HuH-7.5 (cell line): Measurements from ENCODE around the gene SGO2.
"Not testable (repeated sequence)": the region's sequence is repeated elsewhere in the genome, so short reads cannot be mapped to it uniquely, and the experiment has no call there.

Source experiments
- DNase-seq: peaks from one replicate; pipeline ENCODE4 v3.0.0; 2011; ENCODE audit warnings: low spot score

Gene SGO2

DNA sequence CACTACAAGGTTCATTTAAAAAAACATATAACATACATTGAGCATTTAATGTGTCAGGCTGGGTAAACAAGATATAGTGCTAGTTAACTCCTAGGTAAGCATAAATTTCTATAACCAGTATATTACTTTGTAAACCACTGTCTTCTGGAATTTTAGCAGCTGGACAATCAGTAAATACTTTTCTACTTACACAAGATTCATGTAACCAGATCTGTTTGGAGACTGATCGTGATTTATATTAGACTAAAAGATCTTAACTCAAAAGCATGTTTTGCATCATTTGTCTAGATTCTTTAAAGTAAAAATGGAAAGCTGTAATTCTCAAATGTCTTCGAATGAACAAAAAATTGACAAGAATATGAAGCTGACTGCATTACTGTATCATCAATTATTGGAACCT, 941 bp upstream of the SGO2 start:
- DNase-seq: no peak

DNA sequence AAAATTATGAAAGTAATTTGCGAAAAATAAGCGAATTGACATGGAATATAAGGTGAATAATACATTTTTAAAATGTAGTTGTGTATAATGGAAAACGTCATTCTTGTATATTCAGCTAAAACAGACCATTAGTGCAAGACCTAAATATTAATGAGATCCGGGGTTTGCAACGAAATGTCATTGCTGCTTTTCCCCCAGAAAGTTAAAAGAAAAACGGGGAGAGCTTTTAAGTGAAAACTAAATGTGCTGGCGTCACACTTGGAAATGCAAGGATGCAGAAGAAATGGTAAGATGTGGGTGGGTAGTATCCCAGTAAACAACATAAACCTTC, 491 bp upstream of the SGO2 start:
- DNase-seq: no peak

DNA sequence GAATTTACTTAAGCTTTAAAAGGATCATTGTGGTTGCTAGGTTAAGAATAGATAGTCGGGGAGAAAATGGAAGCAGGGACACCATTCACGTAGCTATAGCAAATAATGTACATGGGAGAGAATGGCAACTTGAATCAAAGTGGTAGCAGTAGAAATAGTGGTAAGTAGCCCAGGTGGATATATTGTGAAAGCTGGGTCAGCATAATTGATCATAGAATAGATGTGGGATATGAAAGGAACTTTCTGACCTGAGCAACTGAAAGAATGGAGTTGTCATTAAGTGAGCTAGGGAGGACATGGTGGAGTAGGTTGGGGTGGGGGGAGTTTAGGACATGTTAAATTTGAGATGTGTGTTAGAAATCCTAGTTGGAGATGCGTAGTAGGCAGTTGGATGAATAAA, 2.2 kb downstream of the SGO2 start:
- no peak for DNase-seq

DNA sequence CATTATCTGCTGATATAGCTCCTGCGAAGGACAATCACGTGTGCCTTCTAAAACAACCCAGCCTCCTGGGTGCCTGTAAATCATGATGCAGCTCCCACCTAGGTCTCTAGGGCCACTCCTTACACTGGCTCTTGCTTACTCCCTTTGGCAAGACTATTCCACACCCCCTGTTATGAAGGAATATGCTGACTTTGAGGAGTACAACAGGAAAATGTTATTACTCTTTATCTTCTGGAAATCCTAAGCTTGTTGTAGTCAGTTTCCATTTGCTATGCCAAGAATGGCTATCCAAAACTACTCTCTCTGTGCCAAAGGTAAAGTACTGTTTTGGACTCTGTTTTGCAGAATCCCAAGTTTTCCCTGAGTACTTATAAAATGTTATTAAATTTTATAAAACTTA, 7.7 kb downstream of the SGO2 start:
- no peak for DNase-seq

DNA sequence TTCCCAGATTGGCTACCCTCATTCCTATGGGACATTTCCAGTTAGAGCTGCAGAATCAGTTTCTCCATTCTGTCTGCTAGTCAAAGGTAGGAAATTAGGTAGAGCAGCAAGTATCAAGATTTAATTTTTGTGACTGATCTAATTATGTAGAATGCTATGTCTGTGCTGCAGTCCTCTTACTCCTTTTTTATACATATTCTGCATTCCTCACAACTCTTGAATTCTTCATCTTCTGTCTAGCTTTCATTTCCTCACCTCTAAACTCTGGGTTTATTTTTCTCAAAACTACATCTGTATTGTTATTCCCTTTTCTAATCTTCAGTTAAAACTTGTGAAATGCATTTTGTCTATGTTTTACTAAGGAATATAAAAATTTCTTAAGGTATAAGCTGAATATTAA, 8.6 kb downstream of the SGO2 start:
- DNase-seq: no peak

DNA sequence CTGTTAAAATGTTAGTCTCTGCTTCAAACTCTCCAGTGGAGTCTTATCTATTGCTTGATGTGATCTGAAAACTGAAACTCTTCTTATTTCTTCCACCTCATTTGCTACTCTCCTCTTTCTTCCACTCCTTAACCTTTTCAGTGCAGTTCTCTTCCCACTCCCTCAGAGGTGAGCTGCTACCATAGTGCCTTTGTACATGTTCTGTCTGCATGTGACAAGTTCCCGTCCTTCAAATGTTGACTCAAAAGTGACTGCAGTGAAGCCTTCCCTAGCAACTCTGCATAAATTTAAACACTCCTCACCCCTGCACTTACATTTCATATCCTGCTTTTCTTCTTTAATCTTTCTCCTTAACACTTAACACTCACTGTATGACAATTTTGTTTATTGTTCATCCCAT, 12.1 kb downstream of the SGO2 start:
- no peak for DNase-seq

DNA sequence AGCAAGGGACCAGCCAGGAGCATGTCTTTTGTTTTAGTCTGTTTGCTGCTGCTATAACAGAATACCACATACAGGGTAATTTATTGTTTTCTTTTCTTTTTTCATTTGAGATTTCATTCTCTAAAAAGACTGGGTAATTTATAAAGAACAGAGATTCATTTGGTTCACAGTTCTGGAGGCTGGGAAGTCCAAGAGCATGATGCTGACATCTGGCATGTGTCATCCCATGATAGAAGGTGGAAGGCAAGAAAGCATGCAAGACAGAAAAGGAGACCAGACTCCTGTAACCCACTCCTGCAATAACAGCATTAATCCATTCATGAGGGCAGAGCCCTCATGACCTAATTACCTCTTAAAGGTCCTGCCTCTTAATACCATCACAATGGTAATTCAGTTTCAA, 14.8 kb downstream of the SGO2 start:
- DNase-seq: no peak

DNA sequence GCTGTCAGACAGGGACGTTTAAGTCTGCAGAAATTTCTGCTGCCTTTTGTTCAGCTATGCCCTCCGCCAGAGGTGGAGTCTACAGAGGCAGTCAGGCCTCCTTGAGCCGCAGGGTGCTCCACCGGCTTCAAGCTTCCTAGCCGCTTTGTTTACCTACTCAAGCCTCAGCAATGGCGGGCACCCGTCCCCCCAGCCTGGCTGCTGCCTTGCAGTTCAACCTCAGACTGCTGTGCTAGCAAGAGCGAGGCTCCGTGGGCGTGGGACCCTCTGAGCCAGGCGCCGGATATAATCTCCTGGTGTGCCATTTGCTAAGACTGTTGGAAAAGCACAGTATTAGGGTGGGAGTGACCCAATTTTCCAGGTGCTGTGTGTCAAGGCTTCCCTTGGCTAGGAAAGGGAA, 40.6 kb downstream of the SGO2 start:
- not testable (repeated sequence) for DNase-seq

DNA sequence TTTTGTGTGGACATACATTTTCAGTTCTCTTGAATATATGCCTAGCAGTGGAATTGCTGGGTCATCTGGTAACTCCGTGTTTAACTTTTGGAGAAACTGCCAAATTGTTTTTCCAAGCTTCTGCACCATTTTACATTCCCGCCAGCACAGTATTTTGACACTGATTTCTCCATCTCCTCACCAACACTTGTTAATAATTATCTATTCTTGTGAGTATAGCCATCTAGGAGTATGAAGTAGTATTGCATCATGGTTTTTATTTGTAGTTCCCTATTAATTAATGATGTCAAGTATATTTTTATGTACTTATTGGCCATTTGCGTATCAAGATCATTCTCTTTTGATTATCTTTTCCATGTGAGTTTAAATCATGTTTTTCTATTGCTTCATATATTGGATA, 41.9 kb downstream of the SGO2 start:
- no peak for DNase-seq

DNA sequence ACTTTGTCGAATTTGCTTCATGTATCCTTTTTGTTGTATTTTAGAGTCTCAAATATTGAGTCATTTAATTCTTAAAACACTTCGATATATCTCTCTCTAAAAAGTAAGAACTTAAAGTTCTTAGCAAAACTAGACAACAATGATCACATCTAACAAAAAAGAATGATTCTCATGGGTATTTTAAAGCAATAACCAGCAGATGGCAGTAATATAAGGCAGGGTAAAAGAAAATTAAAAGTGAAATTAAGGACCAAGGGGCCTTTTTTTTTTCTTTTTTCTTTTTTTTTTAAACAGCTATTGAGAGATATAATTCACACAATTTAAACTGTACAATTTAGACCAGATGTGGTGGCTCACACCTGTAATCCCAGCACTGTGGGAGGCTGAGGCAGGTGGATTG, 50.0 kb downstream of the SGO2 start:
- peak; percentile 20 for DNase-seq

DNA sequence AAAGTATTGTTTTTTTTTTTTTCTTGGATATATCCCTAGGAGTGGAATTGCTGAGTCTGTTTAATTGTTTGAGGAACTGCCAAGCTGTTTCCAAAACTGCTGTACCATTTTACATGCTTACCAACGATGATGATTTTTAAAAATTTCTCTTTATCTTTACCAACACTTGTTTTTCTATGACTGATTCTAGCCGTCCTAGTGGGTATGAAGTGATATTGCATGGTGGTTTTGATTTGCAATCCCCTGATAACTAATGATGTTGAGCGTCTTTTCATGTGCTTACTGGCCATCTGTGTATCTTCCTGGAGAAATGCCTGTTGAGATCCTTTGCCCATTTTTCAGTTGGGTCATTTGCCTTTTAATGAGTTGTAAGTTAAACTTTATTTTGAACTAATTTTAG, 51.0 kb downstream of the SGO2 start:
- DNase-seq: no peak

DNA sequence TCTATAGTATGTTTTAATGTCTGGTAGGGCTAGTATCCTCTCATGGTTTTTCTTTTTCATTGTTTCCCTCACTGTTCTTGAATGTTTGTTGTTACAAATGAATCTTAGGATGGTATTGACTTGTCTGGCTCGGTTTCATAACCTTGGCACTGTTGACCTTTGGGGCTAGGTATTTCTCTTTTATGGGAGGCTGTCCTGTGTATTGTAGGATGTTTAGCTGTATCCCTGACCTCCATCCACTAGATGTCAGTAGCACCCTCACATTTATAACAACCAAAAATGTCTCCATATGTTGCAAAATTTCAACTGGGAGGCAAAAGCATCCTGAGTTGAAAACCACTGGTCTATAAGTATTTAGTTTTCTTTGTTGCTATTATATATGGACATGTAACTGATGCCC, 52.8 kb downstream of the SGO2 start:
- DNase-seq: no peak

DNA sequence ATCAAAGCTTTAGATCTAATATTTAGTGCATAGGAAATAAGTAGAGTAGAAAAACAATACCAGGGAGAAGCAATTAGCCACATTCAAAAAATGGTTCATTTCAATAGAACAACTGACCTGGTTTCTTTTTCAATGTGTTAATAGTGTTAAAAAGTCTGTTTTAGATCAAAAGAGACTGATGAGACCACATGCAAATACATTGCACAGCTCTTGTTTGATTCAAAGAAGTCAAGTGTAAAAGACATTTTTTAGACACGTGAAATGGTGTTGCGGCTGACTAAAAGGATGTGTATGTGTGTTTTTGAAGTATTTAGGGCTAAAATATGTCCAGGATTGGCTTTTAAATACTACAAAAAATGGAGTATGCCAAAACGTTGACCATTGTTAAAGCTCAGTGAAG, 58.6 kb downstream of the SGO2 start:
- no peak for DNase-seq

DNA sequence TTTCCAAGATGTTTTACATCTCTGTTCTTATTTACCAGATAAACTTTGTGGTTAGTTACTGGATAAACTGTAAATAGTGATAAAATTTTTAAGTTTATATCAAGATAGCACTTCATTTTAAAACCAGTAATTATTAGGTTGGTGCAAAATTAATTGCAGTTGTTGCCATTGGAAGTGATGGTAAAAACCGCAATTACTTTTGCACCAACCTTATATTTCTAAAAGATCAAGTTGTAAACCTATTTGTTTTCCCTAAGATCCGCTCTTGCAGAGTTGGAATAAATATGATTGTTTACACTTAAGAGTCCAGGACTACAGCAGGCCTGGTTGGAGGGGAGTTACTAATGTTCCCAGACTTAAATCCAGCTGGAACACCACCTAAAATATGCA, 59.3 kb downstream of the SGO2 start:
- DNase-seq: no peak

DNA sequence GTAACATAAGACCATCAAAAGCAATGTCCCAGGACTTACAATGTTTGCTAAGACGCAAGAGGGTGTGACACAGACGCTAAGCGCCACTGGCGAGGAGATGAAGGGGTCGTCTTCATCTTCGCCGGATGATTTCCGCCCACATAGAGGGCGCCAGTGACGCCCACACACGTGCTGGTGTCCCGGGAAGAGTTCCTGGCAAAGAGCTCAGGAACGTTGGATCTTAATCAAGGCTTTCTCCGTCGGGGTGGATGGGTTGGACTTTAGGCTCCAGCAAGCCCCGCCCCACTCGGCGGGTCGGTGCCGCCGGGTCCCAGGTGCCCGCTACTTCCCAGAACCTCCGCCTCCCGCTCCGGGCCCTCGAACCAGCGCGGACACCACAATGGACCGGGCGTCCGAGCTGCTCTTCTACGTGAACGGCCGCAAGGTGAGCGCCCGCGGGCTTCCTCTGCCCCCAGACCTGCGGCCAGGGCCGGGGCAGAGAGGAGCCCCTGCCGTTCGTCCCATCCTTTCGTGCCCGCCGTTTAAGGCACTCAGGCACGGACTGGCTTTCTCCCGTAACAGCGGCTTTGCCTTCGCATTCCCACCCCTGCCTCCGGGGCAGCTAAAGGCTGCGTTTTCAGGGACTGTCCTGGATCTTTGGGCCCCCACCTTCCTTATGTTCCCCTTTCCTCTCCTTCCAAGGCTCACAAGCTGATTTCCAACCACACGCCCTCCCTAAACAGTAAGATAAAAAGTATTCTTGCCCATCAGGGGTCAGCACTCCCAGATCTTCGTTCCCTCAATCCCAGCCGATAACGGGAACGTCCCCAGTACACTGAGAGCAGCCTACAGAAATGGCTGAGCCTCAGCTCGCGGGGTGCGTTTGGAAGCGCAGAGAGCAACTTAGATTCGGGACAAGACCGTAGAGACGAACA, 60.0 kb downstream of the SGO2 start, which contains the start of gene AOX1:
TSS of gene AOX1 (plus strand) at position 285 of the 914 bp plus-strand sequence. CDS start at position 380, 95 bp downstream.
- DNase-seq: no peak

DNA sequence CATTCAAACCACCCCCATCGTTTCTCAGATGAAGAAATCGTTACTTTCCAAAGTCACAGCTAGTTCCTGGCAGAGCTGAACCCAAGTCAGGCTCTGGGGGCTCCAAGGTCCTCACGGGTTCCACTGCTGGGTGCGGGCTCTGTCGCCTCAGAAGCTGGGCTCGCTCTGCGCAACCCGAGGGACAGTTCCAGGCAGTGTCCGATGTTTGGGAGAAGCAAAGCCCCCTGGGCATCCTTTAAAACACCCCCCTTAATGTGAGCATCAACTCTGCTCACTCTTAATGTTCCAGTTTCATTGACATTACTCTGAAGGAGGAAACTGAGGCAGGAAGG, 60.6 kb downstream of the SGO2 start:
- DNase-seq: no peak

DNA sequence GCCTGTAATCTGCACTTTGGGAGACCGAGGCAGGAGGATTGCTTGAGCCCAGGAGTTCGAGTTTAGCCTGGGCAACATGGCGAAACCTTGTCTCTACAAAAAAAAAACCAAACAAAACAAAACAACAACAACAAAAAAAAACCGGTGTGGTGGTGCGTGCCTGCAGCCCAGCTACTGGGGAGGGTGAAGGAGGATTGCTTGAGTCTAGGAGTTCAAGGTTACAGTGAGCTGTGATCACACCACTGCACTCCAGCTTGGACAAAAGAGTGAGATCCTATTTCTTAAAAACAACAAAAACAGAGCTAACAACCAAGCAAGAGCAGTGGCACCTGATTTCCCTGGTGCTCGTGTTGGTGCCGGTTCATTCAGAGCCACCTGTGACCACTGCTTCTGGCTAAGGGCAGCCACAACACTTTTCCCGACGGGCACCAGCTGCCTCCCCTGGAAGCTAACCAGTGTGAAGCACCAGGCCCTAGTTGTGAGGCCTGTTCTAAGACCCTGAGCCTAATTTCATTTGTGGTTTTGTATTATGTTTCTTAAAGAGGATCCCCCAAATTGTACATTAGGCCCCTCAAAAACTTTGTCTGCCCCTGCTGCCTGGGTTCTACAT, 61.1 kb downstream of the SGO2 start:
- no peak for DNase-seq

DNA sequence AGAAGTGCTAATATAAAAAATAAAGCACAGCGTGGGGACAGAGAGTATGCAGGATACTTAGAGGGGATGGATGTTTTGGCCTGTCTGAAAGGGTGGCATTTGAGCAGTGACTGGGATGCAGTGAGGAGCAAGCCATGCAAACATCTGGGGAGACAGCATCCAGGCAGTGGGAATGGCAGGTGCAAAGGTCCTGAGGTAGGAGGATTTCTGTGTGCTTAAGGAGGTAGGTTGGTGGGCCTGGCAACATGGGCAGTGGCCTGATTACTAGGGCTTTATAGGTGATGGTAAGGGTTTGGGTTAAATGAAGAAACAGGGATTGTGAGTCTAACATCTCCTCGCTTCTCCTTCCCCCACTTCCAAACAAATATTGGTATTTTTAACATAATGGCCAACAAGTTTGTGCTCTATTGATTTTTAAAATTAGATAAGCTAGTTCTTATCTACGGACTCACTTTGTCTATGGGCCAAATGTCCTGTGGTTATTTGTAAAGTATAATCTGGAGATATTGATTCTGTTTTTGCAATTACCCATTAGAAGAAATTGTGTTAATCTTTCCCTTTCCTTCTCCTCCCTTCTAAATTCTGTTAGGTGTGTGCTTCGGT, 62.2 kb downstream of the SGO2 start:
- peak; percentile 30 for DNase-seq

DNA sequence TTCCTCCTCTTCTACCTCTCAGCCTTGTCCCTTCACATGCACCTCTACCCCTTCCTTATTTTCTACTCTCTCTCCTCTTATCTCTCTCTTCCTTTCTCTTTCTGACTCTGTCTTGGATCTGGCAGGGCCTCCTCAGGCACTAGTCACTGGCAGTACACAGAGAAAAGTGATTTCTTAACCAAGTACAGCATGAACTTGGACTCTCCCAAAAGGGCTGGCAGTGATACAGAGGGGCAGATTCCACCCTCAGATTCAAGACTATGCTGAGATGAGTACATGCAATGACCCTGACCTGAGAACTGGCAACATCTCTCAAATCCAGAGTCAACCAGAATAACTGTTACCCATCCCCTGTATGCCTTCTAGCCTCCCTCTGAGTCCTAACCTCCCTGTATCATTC, 64.1 kb downstream of the SGO2 start:
- no peak for DNase-seq

DNA sequence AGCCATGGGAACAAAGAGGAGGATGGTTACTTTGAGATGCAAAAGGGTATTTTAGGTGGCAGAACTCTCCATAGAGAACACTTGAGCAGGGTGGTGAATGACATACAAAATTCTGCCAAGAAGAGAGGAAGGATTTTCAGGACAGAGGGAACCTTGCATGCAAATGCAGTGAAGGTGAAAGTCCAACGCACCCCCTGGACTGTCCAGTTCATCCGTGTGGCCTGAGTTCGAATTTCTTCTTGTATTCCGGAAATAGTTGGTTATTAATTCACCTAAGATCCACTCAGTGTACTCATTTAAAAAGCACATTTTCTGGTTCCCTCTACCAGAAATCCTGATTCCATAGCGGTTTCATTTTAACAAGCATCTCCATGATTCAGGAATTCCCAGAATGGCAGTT, 65.3 kb downstream of the SGO2 start:
- DNase-seq: no peak

DNA sequence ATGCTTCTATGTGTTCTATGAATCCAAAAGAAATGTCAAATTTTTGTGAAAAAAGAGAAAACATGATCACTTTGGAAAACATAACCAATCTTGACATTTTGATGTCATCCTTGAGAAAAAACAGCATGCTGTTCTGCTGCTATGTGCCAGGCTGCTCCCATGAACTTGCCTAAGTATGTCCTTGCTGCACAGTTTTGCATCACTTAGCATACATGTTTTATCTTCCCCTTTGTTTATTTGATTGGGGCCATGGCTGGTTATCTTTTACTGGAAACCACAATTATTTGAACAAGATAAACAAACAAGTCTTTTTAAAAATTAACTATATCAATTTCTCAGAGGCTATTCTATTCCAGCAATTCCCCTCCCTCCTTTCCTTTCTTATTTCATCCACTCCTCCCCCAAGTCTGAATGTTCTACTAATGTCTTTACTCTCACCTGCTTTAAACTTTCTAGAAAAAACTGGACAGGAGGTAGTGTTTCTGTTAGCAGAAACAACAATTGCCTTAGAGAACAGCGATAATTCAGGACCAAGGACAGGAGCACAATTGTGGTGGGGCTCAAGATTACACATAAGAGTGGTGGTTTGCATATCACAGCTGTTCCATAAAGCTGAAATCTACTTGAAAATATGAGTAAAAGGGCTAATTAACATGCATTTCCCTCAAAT, 66.5 kb downstream of the SGO2 start:
- DNase-seq: no peak

DNA sequence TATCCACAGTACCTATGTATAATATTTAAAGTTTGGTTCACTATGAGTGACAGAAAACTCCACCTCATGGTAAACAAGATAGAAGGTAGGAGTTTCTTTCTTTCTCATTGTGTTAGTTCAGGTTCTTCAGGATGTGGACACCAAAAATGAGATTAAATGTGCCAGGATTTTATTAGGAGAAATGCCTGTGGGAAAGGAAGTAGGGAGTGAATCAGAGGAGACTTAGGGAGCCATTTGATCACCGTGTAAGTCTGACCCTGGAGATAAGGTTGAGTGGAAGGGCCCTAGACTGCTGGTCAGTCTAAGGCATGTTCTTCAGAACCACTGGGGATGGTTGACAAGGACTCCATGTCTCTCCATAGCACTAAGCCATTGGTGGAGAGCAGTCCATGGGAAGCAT, 67.9 kb downstream of the SGO2 start:
- DNase-seq: no peak

DNA sequence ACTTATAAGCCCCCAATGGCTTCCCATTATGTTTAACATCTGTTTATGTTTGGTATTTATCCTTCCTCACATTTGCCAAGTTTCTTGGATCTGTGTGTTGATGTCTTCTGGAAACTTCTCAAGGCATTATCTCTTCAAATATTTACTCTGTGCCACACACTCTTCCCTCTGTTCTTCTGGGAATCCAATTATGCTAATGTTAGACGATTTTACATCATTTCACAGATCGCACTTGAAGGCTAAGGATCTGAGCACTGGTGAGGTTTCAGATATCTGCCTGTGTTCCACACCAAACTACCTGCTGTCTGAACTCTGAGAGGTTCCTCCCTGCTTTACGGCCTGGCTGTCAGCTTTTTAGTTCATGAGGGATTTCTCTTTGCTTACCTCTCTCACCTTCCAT, 69.9 kb downstream of the SGO2 start:
- DNase-seq: no peak
